Mesenchymal stem cell (in vitro differentiated cells and primary cell): Measurements from ENCODE around the gene FAM111A.
A peak's percentile ranks its signal among the peaks of the same experiment; 100 is the strongest.

Experiments used
- DNase-seq: peaks from one replicate; pipeline ENCODE4 v3.0.0-alpha.2; 2013
- H2AFZ ChIP-seq: one replicate; pipeline ENCODE4 v1.6.1; 2013; ENCODE audit warnings: low read depth, mild to moderate bottlenecking, control low read depth, inconsistent platforms, low read length, moderate library complexity
- H2AK5ac ChIP-seq: 2 replicates; pipeline ENCODE4 v1.6.1; 2013; ENCODE audit warnings: low read length, moderate library complexity, mild to moderate bottlenecking, inconsistent platforms; ENCODE audit not compliant: severe bottlenecking
- H2BK120ac ChIP-seq: one replicate; pipeline ENCODE4 v1.6.1; 2013; ENCODE audit warnings: low read depth, mild to moderate bottlenecking, inconsistent platforms, low read length, moderate library complexity
- H2BK12ac ChIP-seq, 2 experiments: one replicate each; pipeline ENCODE4 v1.6.1; 2013; ENCODE audit warnings: inconsistent platforms in 2 of 2, low read length in 2 of 2, mild to moderate bottlenecking in 2 of 2, moderate library complexity in 2 of 2, control low read depth in 1 of 2
- H2BK15ac ChIP-seq: one replicate; pipeline ENCODE4 v1.6.1; 2013; ENCODE audit warnings: mild to moderate bottlenecking, low read depth, inconsistent platforms; ENCODE audit not compliant: poor library complexity, severe bottlenecking
- H2BK5ac ChIP-seq: 2 replicates; pipeline ENCODE4 v1.6.1; 2013; ENCODE audit warnings: low read depth, mild to moderate bottlenecking, low read length, control low read depth, inconsistent platforms; ENCODE audit not compliant: poor library complexity, severe bottlenecking
- H3K14ac ChIP-seq, 2 experiments: one replicate each; pipeline ENCODE4 v1.6.1; 2013; ENCODE audit warnings: inconsistent platforms in 2 of 2, low read length in 2 of 2, control low read depth in 1 of 2, mild to moderate bottlenecking in 1 of 2, moderate library complexity in 1 of 2
- H3K18ac ChIP-seq, 2 experiments: one replicate each; pipeline ENCODE4 v1.6.1; 2013; ENCODE audit warnings: inconsistent platforms in 2 of 2, low read length in 2 of 2, control low read depth in 1 of 2, low read depth in 1 of 2, mild to moderate bottlenecking in 1 of 2
- H3K23ac ChIP-seq, 2 experiments: one replicate each; pipeline ENCODE4 v1.6.1; 2013; ENCODE audit warnings: inconsistent platforms in 2 of 2, low read length in 2 of 2, mild to moderate bottlenecking in 2 of 2, moderate library complexity in 2 of 2, control low read depth in 1 of 2
- H3K27ac ChIP-seq: 2 replicates; pipeline ENCODE4 v1.5.1; 2013; ENCODE audit warnings: mild to moderate bottlenecking, moderate library complexity, low read length, control low read depth, inconsistent platforms; ENCODE audit not compliant: poor library complexity, severe bottlenecking
- H3K27me3 ChIP-seq, 2 experiments: 2 replicates each; pipeline versions ENCODE4 v1.6.1 to v1.7.0; 2013; ENCODE audit warnings: low read length in 2 of 2, mild to moderate bottlenecking in 2 of 2, moderate library complexity in 2 of 2, control low read depth in 1 of 2, inconsistent platforms in 1 of 2; ENCODE audit not compliant: control insufficient read depth in 1 of 2, insufficient read depth in 1 of 2
- H3K36me3 ChIP-seq, 2 experiments: 2 replicates each; pipeline versions ENCODE4 v1.6.1 to v1.7.0; 2013; ENCODE audit warnings: low read length in 2 of 2, control low read depth in 1 of 2, inconsistent platforms in 1 of 2, low read depth in 1 of 2, mild to moderate bottlenecking in 1 of 2; ENCODE audit not compliant: insufficient read depth in 2 of 2, control insufficient read depth in 1 of 2
- H3K4ac ChIP-seq, 2 experiments: one replicate each; pipeline ENCODE4 v1.6.1; 2013; ENCODE audit warnings: inconsistent platforms in 2 of 2, low read length in 2 of 2, mild to moderate bottlenecking in 2 of 2, moderate library complexity in 2 of 2, control low read depth in 1 of 2, low read depth in 1 of 2
- H3K4me1 ChIP-seq: 2 replicates; pipeline ENCODE4 v1.6.1; 2013; ENCODE audit warnings: low read depth, low read length, control low read depth; ENCODE audit not compliant: control insufficient read depth, insufficient read depth
- H3K4me2 ChIP-seq: 2 replicates; pipeline ENCODE4 v1.6.1; 2013; ENCODE audit warnings: low read length, mild to moderate bottlenecking, inconsistent platforms; ENCODE audit not compliant: poor library complexity, severe bottlenecking
- H3K4me3 ChIP-seq, 2 experiments: 2 replicates each; pipeline versions ENCODE4 v1.5.1 to v1.7.0; 2013; ENCODE audit warnings: low read length in 2 of 2, mild to moderate bottlenecking in 2 of 2, control low read depth in 1 of 2, low read depth in 1 of 2; ENCODE audit not compliant: insufficient read depth in 1 of 2
- H3K79me1 ChIP-seq: replicated peaks from 2 replicates; pipeline ENCODE4 v1.6.1; 2013; ENCODE audit warnings: mild to moderate bottlenecking, control low read depth, low read length, inconsistent platforms; ENCODE audit not compliant: poor library complexity, severe bottlenecking
- H3K9ac ChIP-seq: 2 replicates; pipeline ENCODE4 v1.7.0; 2013; ENCODE audit warnings: mild to moderate bottlenecking, low read length, moderate library complexity
- H3K9me3 ChIP-seq: 2 replicates; pipeline ENCODE4 v1.7.0; 2013; ENCODE audit warnings: mild to moderate bottlenecking, low read length; ENCODE audit not compliant: control insufficient read depth
- H4K8ac ChIP-seq: one replicate; pipeline ENCODE4 v1.6.1; 2013; ENCODE audit warnings: inconsistent platforms, mild to moderate bottlenecking, low read length, moderate library complexity
- H4K91ac ChIP-seq: one replicate; pipeline ENCODE4 v1.6.1; 2013; ENCODE audit warnings: mild to moderate bottlenecking, low read length, inconsistent platforms
- WGBS: methylation state at CpG from one replicate; pipeline ENCODE4 v1.1.7; 2013; ENCODE audit warnings: mixed read lengths; 5-methylcytosine and 5-hydroxymethylcytosine counted together

The FAM111A gene

GRCh38 chr11:59158206-59159068 is 15.8 kb downstream of the FAM111A start:
- H3K4me2 ChIP-seq: no peak overlapping the region
- H3K23ac ChIP-seq: no peak overlapping the region
- no peak overlapping the region for H3K27ac ChIP-seq
- peaks cover 0 to 17% of the 10 kb centered on the region in 2 experiments for H3K27me3 ChIP-seq
- H4K91ac ChIP-seq: no peak overlapping the region
- no peak overlapping the region for H3K18ac ChIP-seq
- H3K79me1 ChIP-seq: no peaks in the 10 kb centered on the region
- peak overlapping the region in 1 of 2 experiments; percentile 46 for H3K4me3 ChIP-seq
- no peak overlapping the region for H2BK120ac ChIP-seq
- no peak overlapping the region for H2AFZ ChIP-seq
- no peak overlapping the region for H2AK5ac ChIP-seq
- H2BK15ac ChIP-seq: no peak overlapping the region
- 58% methylated on average over 8 of the region's 8 CpGs for WGBS
- no peaks in the 10 kb centered on the region for H3K36me3 ChIP-seq
- no peaks in the 10 kb centered on the region for H3K4me1 ChIP-seq
- H3K9ac ChIP-seq: peak overlapping the region; percentile 74
- peak; percentile 78 for DNase-seq
- H3K14ac ChIP-seq: no peak overlapping the region
- no peak overlapping the region for H2BK5ac ChIP-seq
- H3K4ac ChIP-seq: no peak overlapping the region
- H4K8ac ChIP-seq: no peak overlapping the region
- H3K9me3 ChIP-seq: no peaks in the 10 kb centered on the region
- H2BK12ac ChIP-seq: no peak overlapping the region

DNA sequence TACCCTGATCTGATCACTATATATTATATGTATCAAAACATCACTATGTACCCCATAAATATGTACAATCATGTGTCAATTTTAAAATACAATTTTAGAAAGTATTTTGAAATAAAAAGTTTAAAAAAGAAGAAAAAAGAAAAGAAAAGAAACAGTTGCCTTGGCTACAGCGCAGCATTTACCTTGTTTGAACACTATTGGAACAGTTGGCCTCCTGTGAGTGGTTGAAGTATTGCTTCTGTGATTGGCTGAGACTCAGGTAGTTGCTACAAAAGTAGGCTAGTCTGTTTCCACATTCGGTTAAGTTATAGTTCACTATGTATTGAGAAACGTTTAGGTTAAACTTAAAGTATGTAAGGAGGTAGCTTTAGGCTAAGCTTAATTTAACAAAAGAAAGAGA is 21.4 kb downstream of the FAM111A start:
- WGBS: 60% methylated on average over 1 of the region's 3 CpGs
- DNase-seq: no peak
- no peak overlapping the region for H2AK5ac ChIP-seq
- no peak overlapping the region for H3K23ac ChIP-seq
- no peak overlapping the region for H3K27ac ChIP-seq
- no peaks in the 10 kb centered on the region for H3K79me1 ChIP-seq
- no peak overlapping the region for H2BK12ac ChIP-seq
- no peaks in the 10 kb centered on the region for H3K9me3 ChIP-seq
- H3K27me3 ChIP-seq: peaks cover 4 to 20% of the 10 kb centered on the region in 2 experiments
- H2AFZ ChIP-seq: no peak overlapping the region
- no peak overlapping the region for H3K4me3 ChIP-seq
- H3K4me1 ChIP-seq: no peaks in the 10 kb centered on the region
- no peak overlapping the region for H2BK5ac ChIP-seq
- H2BK15ac ChIP-seq: no peak overlapping the region
- H3K9ac ChIP-seq: no peak overlapping the region
- no peak overlapping the region for H3K4me2 ChIP-seq
- no peak overlapping the region for H4K8ac ChIP-seq
- H2BK120ac ChIP-seq: no peak overlapping the region
- H3K14ac ChIP-seq: no peak overlapping the region
- H3K36me3 ChIP-seq: no peaks in the 10 kb centered on the region
- H3K18ac ChIP-seq: no peak overlapping the region
- H3K4ac ChIP-seq: no peak overlapping the region
- H4K91ac ChIP-seq: no peak overlapping the region

DNA sequence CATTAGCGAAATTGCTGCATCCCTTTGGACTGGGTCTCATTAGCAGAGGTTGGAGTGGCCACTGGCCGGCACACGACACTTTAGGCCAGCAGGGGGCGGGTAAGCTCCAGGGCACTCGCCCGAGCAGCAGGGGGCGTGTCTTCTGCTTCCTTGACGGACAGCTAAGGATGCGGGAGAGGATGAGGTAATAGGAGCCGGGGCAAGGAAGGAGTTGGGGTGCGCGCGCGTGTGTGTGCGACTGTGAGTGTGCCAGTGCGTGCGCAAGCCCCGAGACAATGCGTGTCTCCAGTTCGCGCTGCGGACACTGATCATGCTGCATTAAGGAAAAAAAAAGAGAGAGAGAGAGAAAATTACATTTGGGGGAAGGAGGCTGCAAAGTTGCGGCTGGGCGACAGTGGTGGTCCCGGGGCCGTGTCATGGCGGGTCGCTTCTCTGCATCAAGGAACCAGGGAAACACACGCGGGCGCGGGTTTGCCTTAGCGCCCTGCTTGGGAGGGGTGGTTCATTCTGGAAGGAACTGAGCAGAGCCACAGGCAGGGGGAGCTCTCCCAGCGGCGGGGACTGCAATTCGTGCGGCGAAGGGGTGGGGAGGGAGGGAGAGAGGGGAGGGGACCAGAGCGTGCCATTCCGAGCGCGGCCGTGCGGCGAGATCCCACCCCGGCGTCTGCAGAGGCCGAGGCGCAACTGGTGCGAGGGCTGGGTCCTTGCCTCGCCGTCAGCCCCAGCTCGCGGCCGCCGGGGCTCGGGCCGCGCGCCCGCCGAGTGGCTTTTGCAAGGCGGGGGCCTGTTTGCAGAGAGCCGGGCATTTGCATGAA is 29.1 kb downstream of the FAM111A start, which contains the start of gene DTX4:
DTX4 (plus strand) TSS at position 625 of the 815 bp plus-strand sequence. CDS start 464 bp downstream, outside the sequence.
- WGBS: under 1% methylated on average over 36 of the region's 64 CpGs
- Histone ChIP-seq H3K9me3 (no peaks in the 10 kb centered on the region), H3K36me3 (no peaks in the 10 kb centered on the region), H3K4me1 (peaks cover 21% of the 10 kb centered on the region), H2BK120ac (no peak within 1 kb of the TSS), H3K4me3 (peak within 1 kb of the TSS; percentile 66 to 86), H3K23ac (peak within 1 kb of the TSS in 1 of 2 experiments; percentile 26), H4K91ac (peak within 1 kb of the TSS; percentile 28), H2AK5ac (no peak within 1 kb of the TSS), H3K4ac (no peak within 1 kb of the TSS), H2BK15ac (peak within 1 kb of the TSS; percentile 57), H4K8ac (peak within 1 kb of the TSS; percentile 50), H3K27ac (no peak within 1 kb of the TSS), H3K18ac (peak within 1 kb of the TSS in 1 of 2 experiments; percentile 67), H2AFZ (peak within 1 kb of the TSS; percentile 68), H2BK5ac (no peak within 1 kb of the TSS), H2BK12ac (no peak within 1 kb of the TSS), H3K14ac (no peak within 1 kb of the TSS), H3K4me2 (peak within 1 kb of the TSS; percentile 99), H3K9ac (peak within 1 kb of the TSS; percentile 65), H3K27me3 (peaks cover 10 to 39% of the 10 kb centered on the region in 2 experiments), H3K79me1 (no peaks in the 10 kb centered on the region)
- DNase-seq: peak; percentile 89
